HG02870 (cell line): ENCODE measurements around the gene NPIPA7.
"Not testable (repeated sequence)": the region's sequence is repeated elsewhere in the genome, so short reads cannot be mapped to it uniquely, and the experiment has no call there.

Experiments
- ATAC-seq: cut with Tn5 transposase; IDR thresholded peaks from one replicate; pipeline ENCODE4 v1.9.1; 2021; ENCODE audit warnings: mild to moderate bottlenecking, moderate library complexity; ENCODE audit not compliant: unreplicated experiment

NPIPA7 gene

DNA sequence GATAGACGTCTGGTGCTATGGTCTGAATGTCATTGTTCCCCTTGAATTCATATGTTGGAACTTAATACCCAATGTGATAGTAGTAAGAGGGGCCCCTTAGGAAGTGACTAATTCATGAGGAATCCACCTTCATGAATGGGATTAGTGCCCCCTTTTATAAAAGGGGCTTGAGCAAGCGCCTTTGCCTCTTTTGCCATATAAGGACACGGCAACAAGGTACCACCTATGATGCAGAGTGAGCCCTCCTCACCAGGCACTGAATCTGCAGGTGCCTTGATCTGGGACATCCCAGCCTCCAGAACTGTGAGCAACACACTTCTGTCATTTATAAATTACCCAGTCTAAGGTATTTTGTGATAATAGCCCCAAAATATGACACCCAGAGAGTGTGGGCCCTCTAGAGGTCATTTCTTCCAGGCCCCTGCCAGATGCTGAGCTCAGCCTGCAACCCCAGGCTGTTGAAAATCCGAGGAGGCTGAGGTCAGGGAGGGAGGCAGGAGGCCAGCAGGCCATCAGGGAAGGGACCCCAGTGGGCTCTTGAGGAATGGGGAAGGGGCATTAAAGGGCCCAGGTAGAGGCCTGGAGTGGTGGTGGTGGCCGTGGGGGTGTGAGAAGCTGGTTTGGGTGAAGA, 39.1 kb downstream of the NPIPA7 start:
- not testable (repeated sequence) for ATAC-seq

DNA sequence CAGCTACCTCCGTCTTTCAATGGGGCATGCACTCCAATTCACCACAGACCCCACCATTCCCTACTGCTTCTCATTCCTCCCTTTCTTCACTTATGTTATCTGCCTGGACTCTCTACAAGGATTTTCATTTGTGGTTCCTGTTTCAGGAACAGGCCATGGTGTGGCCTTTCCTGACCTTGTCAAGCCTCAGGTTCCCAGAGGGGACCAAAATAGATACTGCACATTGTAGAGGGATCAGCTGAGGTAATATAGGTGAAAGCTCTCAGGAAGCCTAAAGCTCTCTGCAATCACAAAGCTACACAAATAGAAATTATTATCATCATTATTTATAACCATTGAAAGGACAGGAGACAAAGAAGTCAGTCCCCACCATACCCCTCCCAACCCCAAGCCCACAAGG, 41.6 kb downstream of the NPIPA7 start:
- ATAC-seq, result not testable (repeated sequence)

DNA sequence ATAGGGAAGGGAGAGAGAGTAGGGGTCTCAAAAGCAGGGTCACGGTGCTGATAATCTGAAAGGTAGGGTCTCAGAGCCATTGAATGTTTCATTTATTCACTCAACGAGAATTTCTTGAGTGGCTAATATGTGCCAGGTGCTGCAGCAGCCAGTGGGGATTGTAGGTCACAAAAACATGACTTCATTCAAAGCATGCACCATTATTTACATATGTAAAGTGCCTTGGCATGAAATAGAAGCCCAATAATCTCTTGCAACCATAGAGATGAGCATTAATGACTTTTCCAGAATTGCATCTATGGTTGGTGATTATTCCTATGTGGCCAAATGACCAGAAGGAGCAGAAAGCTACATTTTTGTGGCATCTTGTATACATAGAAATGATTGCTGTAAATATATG, 46.2 kb downstream of the NPIPA7 start:
- not testable (repeated sequence) for ATAC-seq

DNA sequence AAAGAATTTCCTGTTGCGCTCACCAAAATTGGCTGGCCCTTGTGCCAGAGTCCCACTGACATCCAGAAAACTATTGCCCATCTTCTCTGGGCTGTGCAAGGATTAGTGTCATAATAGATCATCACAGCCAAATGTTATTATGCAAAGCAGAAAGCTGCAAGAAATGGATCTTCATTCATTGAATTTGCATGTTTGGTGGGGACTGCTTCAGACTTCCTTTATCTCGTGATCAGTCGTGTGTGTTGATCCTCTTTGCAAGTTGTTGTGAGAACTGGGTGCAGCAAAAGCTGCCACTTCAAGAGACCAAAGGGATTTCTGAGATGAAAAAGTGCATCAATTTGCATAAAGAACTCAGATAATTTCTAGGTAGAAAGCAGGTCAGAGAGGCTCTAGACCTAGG, 52.2 kb downstream of the NPIPA7 start:
- not testable (repeated sequence) for ATAC-seq

DNA sequence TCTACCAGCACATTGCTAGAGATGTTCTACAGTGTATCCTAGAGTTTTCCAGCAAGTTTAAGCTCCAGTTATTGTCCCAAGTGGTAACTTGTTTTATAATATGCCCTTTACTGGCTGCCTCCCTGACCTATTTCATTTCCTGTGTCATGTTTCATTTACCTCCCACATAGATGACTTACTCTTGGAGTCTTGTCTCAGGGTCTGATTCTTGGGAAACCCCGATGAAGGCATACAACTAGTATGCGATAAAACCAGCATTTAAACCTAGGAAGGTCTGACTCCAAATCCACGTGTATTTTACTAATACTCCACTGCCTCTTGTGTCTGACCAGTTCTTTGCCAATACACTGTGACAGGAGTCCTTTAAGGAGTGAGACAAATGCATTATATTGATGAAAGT, 55.8 kb downstream of the NPIPA7 start:
- ATAC-seq, result not testable (repeated sequence)

DNA sequence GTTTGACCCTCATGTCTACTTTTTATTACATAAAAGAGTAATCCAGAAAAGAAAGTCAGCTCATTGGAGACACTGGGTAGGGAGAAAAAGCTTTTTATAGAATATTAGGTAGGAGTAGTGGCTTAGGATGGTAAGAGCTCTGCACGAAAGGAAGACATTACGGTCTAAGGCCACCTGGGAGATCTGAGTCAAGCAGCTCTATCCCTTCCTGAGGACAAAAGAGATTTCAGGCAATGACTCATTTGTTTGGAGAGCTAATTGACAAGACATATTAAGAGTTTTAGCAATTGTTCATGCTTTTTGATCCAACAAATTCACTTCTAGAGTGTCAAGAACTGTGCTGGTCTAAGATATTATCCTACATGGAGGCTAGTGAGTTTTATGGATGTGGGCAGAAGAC, 62.5 kb downstream of the NPIPA7 start:
- ATAC-seq, result not testable (repeated sequence)
